DND-41 (cell line): ENCODE results near the gene CDPF1.

ENCODE experiments used
- EZH2 ChIP-seq: IDR thresholded peaks from 3 replicates; pipeline ENCODE4 v1.6.1; 2012; ENCODE audit warnings: borderline replicate concordance, low read depth, mild to moderate bottlenecking, moderate library complexity, low read length, inconsistent platforms; ENCODE audit not compliant: severe bottlenecking
- TF ChIP-seq, protein P1 (sequence below): IDR thresholded peaks from 2 replicates; pipeline ENCODE4 v1.5.1; 2012; ENCODE audit warnings: borderline replicate concordance, low read length, moderate library complexity, mild to moderate bottlenecking; ENCODE audit not compliant: poor library complexity, severe bottlenecking; ENCODE audit errors: extremely low read depth

DNA sequence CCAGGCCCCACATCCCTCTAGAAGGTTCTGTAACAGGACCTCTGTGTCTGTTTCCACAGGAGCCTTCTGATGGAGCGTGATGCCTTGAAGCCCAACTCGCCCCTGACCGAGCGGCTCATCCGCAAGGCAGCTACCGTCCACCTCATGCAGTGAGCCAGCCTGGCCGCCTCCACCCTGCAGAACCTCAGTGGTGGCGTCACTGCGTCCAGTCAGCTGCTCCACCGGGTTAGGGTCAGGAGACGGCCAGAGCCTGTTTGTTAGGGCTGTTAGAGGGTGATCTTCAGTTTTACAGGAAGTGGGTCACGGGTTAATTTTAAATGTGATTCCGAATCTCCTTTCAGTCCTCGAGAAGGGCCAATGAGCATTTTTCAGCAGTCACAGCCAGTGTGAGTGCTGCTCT lies 42.6 kb upstream of the CDPF1 start:
- TF ChIP-seq EZH2: no peak
- TF ChIP-seq, protein P1, sequence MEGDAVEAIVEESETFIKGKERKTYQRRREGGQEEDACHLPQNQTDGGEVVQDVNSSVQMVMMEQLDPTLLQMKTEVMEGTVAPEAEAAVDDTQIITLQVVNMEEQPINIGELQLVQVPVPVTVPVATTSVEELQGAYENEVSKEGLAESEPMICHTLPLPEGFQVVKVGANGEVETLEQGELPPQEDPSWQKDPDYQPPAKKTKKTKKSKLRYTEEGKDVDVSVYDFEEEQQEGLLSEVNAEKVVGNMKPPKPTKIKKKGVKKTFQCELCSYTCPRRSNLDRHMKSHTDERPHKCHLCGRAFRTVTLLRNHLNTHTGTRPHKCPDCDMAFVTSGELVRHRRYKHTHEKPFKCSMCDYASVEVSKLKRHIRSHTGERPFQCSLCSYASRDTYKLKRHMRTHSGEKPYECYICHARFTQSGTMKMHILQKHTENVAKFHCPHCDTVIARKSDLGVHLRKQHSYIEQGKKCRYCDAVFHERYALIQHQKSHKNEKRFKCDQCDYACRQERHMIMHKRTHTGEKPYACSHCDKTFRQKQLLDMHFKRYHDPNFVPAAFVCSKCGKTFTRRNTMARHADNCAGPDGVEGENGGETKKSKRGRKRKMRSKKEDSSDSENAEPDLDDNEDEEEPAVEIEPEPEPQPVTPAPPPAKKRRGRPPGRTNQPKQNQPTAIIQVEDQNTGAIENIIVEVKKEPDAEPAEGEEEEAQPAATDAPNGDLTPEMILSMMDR: no peak
